HepG2 (cell line): ENCODE results near the gene IL18RAP.

ENCODE experiments used
- BRD4 ChIP-seq: sonication (generic); formaldehyde crosslinking; IDR thresholded peaks from 2 replicates; pipeline ENCODE4 v1.4.0; 2020; ENCODE audit warnings: missing genetic modification reagents
- ZNF451 ChIP-seq: sonication (generic); formaldehyde crosslinking; IDR thresholded peaks from 2 replicates; pipeline ENCODE4 v1.5.0; 2020; ENCODE audit warnings: mild to moderate bottlenecking, missing genetic modification reagents

DNA sequence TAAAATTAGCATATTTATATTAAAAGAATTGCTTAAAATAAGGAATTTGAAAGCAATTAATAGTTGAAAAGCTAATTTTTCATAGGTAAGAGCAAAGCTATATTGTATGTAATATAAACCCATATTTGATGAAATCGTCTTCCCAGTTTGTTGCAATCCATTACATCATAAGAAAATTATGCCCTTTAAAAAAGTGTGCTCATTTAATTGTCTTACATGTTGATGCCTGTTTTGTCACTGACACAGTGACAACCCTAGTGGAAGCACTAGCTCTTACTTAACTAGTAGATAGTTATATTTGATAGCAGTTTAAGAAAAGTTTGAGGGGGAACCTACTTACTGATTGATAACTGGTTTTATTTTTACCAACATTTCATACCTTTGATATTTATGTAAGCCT, 30.0 kb upstream of the IL18RAP start:
- TF ChIP-seq BRD4 (CRISPR knock-in tag): no peak
- TF ChIP-seq ZNF451 (CRISPR knock-in tag): no peak
